Measurements from ENCODE around the gene GFOD2.

The GFOD2 gene

GRCh38 chr16:67663151-67663876 lies 55.8 kb downstream of the GFOD2 start:
- TF ChIP-seq CTCF (conservative IDR thresholded peaks at IDR 0.05; ENCODE audit: low read depth, low read length), result peak; percentile 59
- no peak for DNase-seq (ENCODE audit: low read depth)
- no peak overlapping the region for H3K4me3 ChIP-seq (ENCODE audit: low read length)

- no peak overlapping the region for H3K4me3 ChIP-seq (ENCODE audit: low read length)
- TF ChIP-seq CTCF (conservative IDR thresholded peaks at IDR 0.05; ENCODE audit: low read depth, low read length), result no peak
- DNase-seq (ENCODE audit: low read depth), result no peak
These were observed 56.5 kb downstream of the GFOD2 start for GRCh38 chr16:67662653-67663010.

- DNase-seq (ENCODE audit: low read depth), result no peak
- TF ChIP-seq CTCF (conservative IDR thresholded peaks at IDR 0.05; ENCODE audit: low read depth, low read length), result no peak
- no peak overlapping the region for H3K4me3 ChIP-seq (ENCODE audit: low read length)
These were observed 57.0 kb downstream of the GFOD2 start for GRCh38 chr16:67661886-67662652.

- peak; percentile 50 for DNase-seq (ENCODE audit: low read depth)
- no peak for TF ChIP-seq CTCF (conservative IDR thresholded peaks at IDR 0.05; ENCODE audit: low read depth, low read length)
These were observed 57.9 kb downstream of the GFOD2 start for GRCh38 chr16:67661101-67661761.

GRCh38 chr16:67660564-67661028 lies 58.5 kb downstream of the GFOD2 start, which contains the start of gene PARD6A:
TSS of gene PARD6A (plus strand) at chr16:67660960. CDS start at chr16:67661039, 79 bp downstream.
- TF ChIP-seq CTCF (conservative IDR thresholded peaks at IDR 0.05; ENCODE audit: low read depth, low read length), result no peak
- H3K4me3 ChIP-seq (ENCODE audit: low read length), result peak within 1 kb of the TSS; percentile 90
- peak; percentile 85 for DNase-seq (ENCODE audit: low read depth)

More at GRCh38 chr16:67661101-67661761, 57.9 kb downstream of the GFOD2 start:
- peak overlapping the region; percentile 90 for H3K4me3 ChIP-seq (ENCODE audit: low read length)

GRCh38 chr16:67659675-67660563 lies 59.2 kb downstream of the GFOD2 start, which contains the start of gene ACD:
TSS of gene ACD (minus strand) at chr16:67660260. CDS start at chr16:67660220, 40 bp downstream.
- H3K4me3 ChIP-seq (ENCODE audit: low read length), result peak within 1 kb of the TSS; percentile 90
- DNase-seq (ENCODE audit: low read depth), result no peak
- no peak for TF ChIP-seq CTCF (conservative IDR thresholded peaks at IDR 0.05; ENCODE audit: low read depth, low read length)
